Chondrocyte (in vitro differentiated cells): ENCODE measurements around the gene PIP5K1B. TPM values are rescaled to one million over a fixed set of nuclear protein-coding genes. Genes with fewer than 3 reads are reported as not detected.

Experiments used
- DNase-seq: peaks from one replicate; pipeline ENCODE4 v3.0.0; 2021; ENCODE audit warnings: mixed read lengths, low spot score
- H3K27ac Mint-ChIP-seq: one replicate; pipeline ENCODE4 v1.8.0; 2021; ENCODE audit warnings: mild to moderate bottlenecking, moderate library complexity, mixed read lengths; ENCODE audit not compliant: unreplicated experiment
- H3K27me3 Mint-ChIP-seq: 2 replicates; pipeline ENCODE4 v1.8.0; 2021; ENCODE audit warnings: low read depth, mixed read lengths
- H3K36me3 Mint-ChIP-seq: 2 replicates; pipeline ENCODE4 v1.8.0; 2021; ENCODE audit warnings: low read depth, mixed read lengths
- H3K4me1 Mint-ChIP-seq: 2 replicates; pipeline ENCODE4 v1.8.0; 2021; ENCODE audit warnings: low read depth, mild to moderate bottlenecking, mixed read lengths
- H3K4me3 Mint-ChIP-seq: one replicate; pipeline ENCODE4 v1.8.0; 2021; ENCODE audit warnings: mild to moderate bottlenecking, moderate library complexity, mixed read lengths; ENCODE audit not compliant: unreplicated experiment
- H3K9me3 Mint-ChIP-seq: 2 replicates; pipeline ENCODE4 v1.8.0; 2021; ENCODE audit warnings: low read depth, mixed read lengths
- CTCF ChIP-seq: fragments of 200-600 bp; sonication (generic); IDR thresholded peaks from 2 replicates; pipeline ENCODE4 v1.5.0; 2021; ENCODE audit warnings: antibody characterized with exemption, mild to moderate bottlenecking, moderate library complexity
- total RNA-seq: library from RNA; stranded (reverse); gene quantifications from 3 replicates; pipeline ENCODE4 v1.2.1, GENCODE V29; 2021

Gene PIP5K1B
- total RNA-seq, 1 donor from 2014 or later = not detected

GRCh38 chr9:68932458-68932857, 227.4 kb downstream of the PIP5K1B start:
- Mint-ChIP-seq H3K36me3 (peaks cover 2% of the 10 kb centered on the region), H3K27me3 (peaks cover 10% of the 10 kb centered on the region), H3K4me1 (no peaks in the 10 kb centered on the region), H3K27ac (no peak overlapping the region), H3K9me3 (no peaks in the 10 kb centered on the region), H3K4me3 (no peak overlapping the region)
- DNase-seq = no peak
- no peak for TF ChIP-seq CTCF

- DNase-seq = no peak
- Mint-ChIP-seq H3K4me3 (no peak overlapping the region), H3K9me3 (no peaks in the 10 kb centered on the region), H3K27me3 (peaks cover 18% of the 10 kb centered on the region), H3K4me1 (no peaks in the 10 kb centered on the region), H3K27ac (no peak overlapping the region), H3K36me3 (peaks cover 2% of the 10 kb centered on the region)
- TF ChIP-seq CTCF = no peak
Measured at GRCh38 chr9:68933434-68934328, 228.6 kb downstream of the PIP5K1B start.

GRCh38 chr9:68934329-68934644, 229.2 kb downstream of the PIP5K1B start:
- no peak overlapping the region for H3K4me3 Mint-ChIP-seq
- H3K36me3 Mint-ChIP-seq = peaks cover 2% of the 10 kb centered on the region
- no peak for DNase-seq
- H3K27ac Mint-ChIP-seq = no peak overlapping the region
- H3K4me1 Mint-ChIP-seq = no peaks in the 10 kb centered on the region
- peaks cover 20% of the 10 kb centered on the region for H3K27me3 Mint-ChIP-seq
- H3K9me3 Mint-ChIP-seq = no peaks in the 10 kb centered on the region
- no peak for TF ChIP-seq CTCF

GRCh38 chr9:68940573-68940972, 235.5 kb downstream of the PIP5K1B start:
- no peak for TF ChIP-seq CTCF
- H3K27me3 Mint-ChIP-seq = peaks cover 17% of the 10 kb centered on the region
- H3K27ac Mint-ChIP-seq = no peak overlapping the region
- H3K4me3 Mint-ChIP-seq = no peak overlapping the region
- H3K36me3 Mint-ChIP-seq = no peaks in the 10 kb centered on the region
- H3K4me1 Mint-ChIP-seq = no peaks in the 10 kb centered on the region
- H3K9me3 Mint-ChIP-seq = no peaks in the 10 kb centered on the region
- DNase-seq = no peak

GRCh38 chr9:68941780-68942459, 236.9 kb downstream of the PIP5K1B start:
- H3K9me3 Mint-ChIP-seq = no peaks in the 10 kb centered on the region
- peaks cover 19% of the 10 kb centered on the region for H3K27me3 Mint-ChIP-seq
- no peaks in the 10 kb centered on the region for H3K4me1 Mint-ChIP-seq
- DNase-seq = no peak
- no peaks in the 10 kb centered on the region for H3K36me3 Mint-ChIP-seq
- TF ChIP-seq CTCF = no peak
- H3K4me3 Mint-ChIP-seq = no peak overlapping the region
- H3K27ac Mint-ChIP-seq = no peak overlapping the region
